Measurements from ENCODE around the gene TPM1.

TPM1 gene

DNA sequence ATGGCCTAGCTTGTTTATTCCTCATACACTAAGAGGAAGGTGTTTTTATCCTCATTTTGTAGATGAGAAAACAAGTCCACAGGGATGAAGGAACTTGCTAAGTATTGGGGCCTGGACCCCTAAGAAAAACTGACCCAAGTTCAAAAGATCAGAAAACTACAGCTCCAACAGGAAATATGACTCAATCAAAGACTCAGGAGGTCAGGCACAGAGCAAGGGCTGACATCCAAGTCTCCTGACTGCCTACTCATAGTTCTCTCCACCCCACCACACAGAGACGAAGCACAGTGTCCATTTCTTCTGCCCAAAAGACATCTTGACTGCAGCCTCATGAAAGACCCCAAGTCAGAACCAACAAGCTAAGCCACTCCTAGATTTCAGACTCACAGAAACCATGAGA, 26.9 kb upstream of the TPM1 start:
- 80% methylated on average over 1 of the region's 1 CpG for WGBS (ENCODE audit: insufficient coverage)
- H3K4me1 ChIP-seq (ENCODE audit: control extremely low read depth in 1 of 4, control insufficient read depth in 4 of 4, insufficient read depth in 4 of 4, low read length in 3 of 4) = no peaks in the 10 kb centered on the region
- no peak for DNase-seq
- ChIA-PET CTCF (interaction anchor here (0.5 kb wide), 1 partner anchor 70 kb away, joined by 3 read pairs; no protein-coding TSS in a partner anchor), POLR2A (no interaction called here)
- H3K4me3 ChIP-seq (ENCODE audit: control insufficient read depth in 1 of 7, extremely low read depth in 1 of 7, insufficient read depth in 4 of 7, low read depth in 2 of 7, low read length in 6 of 7) = no peak overlapping the region
- no peaks in the 10 kb centered on the region for H3K36me3 ChIP-seq (ENCODE audit: control insufficient read depth in 4 of 4, insufficient read depth in 4 of 4, low read length in 3 of 4)
- H3K27me3 ChIP-seq (replicated peaks in 2 of 5; ENCODE audit: control insufficient read depth in 4 of 5, insufficient read depth in 5 of 5, low read length in 4 of 5) = peaks cover 0 to 2% (median 0%) of the 10 kb centered on the region in 5 experiments
- no peak overlapping the region for H3K27ac ChIP-seq (ENCODE audit: insufficient read depth in 1 of 2, low read depth in 1 of 2, low read length in 2 of 2, poor library complexity in 1 of 2, severe bottlenecking in 2 of 2)
- H3K9me3 ChIP-seq (ENCODE audit: control extremely low read depth in 1 of 5, control insufficient read depth in 4 of 5, insufficient read depth in 2 of 5, low read depth in 1 of 5, low read length in 4 of 5) = peaks cover 0 to 4% (median 0%) of the 10 kb centered on the region in 5 experiments

DNA sequence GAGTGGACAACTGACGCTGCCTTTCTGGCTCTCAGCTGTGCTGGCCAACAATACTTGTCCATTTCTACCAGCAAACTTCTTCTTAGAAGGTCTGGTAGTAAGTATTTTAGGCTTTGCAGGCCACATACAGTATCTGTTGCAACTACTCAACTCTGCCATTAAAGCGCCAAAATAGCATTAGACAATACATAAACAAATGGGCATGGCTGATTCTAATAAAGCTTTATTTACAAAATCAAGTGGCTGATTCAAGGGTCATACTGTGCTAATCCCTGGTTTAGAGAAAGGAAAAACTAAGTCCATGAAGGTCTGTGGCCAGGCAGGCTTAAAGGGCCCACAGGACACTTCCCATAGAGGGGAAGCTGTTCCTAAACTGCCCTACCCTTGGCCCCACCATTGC, 26.3 kb upstream of the TPM1 start:
- Histone ChIP-seq H3K27ac (ENCODE audit: insufficient read depth in 1 of 2, low read depth in 1 of 2, low read length in 2 of 2, poor library complexity in 1 of 2, severe bottlenecking in 2 of 2) (no peak overlapping the region), H3K36me3 (ENCODE audit: control insufficient read depth in 4 of 4, insufficient read depth in 4 of 4, low read length in 3 of 4) (no peaks in the 10 kb centered on the region), H3K9me3 (ENCODE audit: control extremely low read depth in 1 of 5, control insufficient read depth in 4 of 5, insufficient read depth in 2 of 5, low read depth in 1 of 5, low read length in 4 of 5) (peaks cover 0 to 4% (median 0%) of the 10 kb centered on the region in 5 experiments), H3K4me1 (ENCODE audit: control extremely low read depth in 1 of 4, control insufficient read depth in 4 of 4, insufficient read depth in 4 of 4, low read length in 3 of 4) (no peaks in the 10 kb centered on the region), H3K4me3 (ENCODE audit: control insufficient read depth in 1 of 7, extremely low read depth in 1 of 7, insufficient read depth in 4 of 7, low read depth in 2 of 7, low read length in 6 of 7) (no peak overlapping the region), H3K27me3 (replicated peaks in 2 of 5; ENCODE audit: control insufficient read depth in 4 of 5, insufficient read depth in 5 of 5, low read length in 4 of 5) (peaks cover 0 to 2% (median 0%) of the 10 kb centered on the region in 5 experiments)
- POLR2A ChIA-PET = no interaction called here
- CTCF ChIA-PET = no interaction called here
- DNase-seq = no peak
- WGBS (ENCODE audit: insufficient coverage) = no CpG with 5 or more reads among the region's 2 CpGs

GRCh38 chr15:63018639-63019038, 23.9 kb upstream of the TPM1 start:
- ChIA-PET POLR2A (no interaction called here), CTCF (no interaction called here)
- Histone ChIP-seq H3K27ac (ENCODE audit: insufficient read depth in 1 of 2, low read depth in 1 of 2, low read length in 2 of 2, poor library complexity in 1 of 2, severe bottlenecking in 2 of 2) (no peak overlapping the region), H3K9me3 (ENCODE audit: control extremely low read depth in 1 of 5, control insufficient read depth in 4 of 5, insufficient read depth in 2 of 5, low read depth in 1 of 5, low read length in 4 of 5) (peaks cover 0 to 4% (median 0%) of the 10 kb centered on the region in 5 experiments), H3K27me3 (replicated peaks in 2 of 5; ENCODE audit: control insufficient read depth in 4 of 5, insufficient read depth in 5 of 5, low read length in 4 of 5) (peaks cover 0 to 5% (median 0%) of the 10 kb centered on the region in 5 experiments), H3K36me3 (ENCODE audit: control insufficient read depth in 4 of 4, insufficient read depth in 4 of 4, low read length in 3 of 4) (no peaks in the 10 kb centered on the region), H3K4me1 (ENCODE audit: control extremely low read depth in 1 of 4, control insufficient read depth in 4 of 4, insufficient read depth in 4 of 4, low read length in 3 of 4) (no peaks in the 10 kb centered on the region), H3K4me3 (ENCODE audit: control insufficient read depth in 1 of 7, extremely low read depth in 1 of 7, insufficient read depth in 4 of 7, low read depth in 2 of 7, low read length in 6 of 7) (no peak overlapping the region)
- DNase-seq = no peak
- WGBS (ENCODE audit: insufficient coverage) = 100% methylated on average over 1 of the region's 1 CpG

DNA sequence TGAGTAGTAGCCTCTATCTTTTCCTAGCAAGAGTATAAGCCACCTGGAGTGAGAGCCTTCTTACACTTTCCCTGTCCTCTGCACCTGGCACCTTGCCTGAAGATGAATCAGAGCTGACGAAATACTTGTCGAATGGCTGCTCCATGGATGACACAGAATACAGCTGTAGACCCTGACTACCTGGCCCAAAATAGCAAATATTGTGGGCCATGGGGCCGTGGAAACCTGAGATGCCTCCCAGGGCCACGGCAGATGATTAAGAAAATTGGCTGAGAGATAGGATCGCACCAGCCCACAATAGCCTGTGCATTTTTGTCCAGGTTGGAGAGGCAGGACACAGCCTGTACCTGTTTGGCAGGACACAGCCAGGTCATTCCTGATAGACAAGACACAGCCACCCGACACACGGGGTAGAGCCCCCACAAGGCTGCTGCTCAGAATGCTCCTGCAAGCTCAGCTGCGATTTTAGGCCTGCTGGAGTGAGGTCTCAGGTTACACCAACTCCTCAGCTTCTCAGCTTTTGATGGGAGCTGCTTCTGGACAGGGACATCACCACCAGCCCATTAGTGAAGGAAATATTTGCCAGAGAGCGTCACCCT, 22.9 kb upstream of the TPM1 start:
- CTCF ChIA-PET = no interaction called here
- Histone ChIP-seq H3K36me3 (ENCODE audit: control insufficient read depth in 4 of 4, insufficient read depth in 4 of 4, low read length in 3 of 4) (no peaks in the 10 kb centered on the region), H3K27me3 (replicated peaks in 2 of 5; ENCODE audit: control insufficient read depth in 4 of 5, insufficient read depth in 5 of 5, low read length in 4 of 5) (peaks cover 0 to 5% (median 0%) of the 10 kb centered on the region in 5 experiments), H3K27ac (ENCODE audit: insufficient read depth in 1 of 2, low read depth in 1 of 2, low read length in 2 of 2, poor library complexity in 1 of 2, severe bottlenecking in 2 of 2) (no peak overlapping the region), H3K4me1 (ENCODE audit: control extremely low read depth in 1 of 4, control insufficient read depth in 4 of 4, insufficient read depth in 4 of 4, low read length in 3 of 4) (no peaks in the 10 kb centered on the region), H3K9me3 (ENCODE audit: control extremely low read depth in 1 of 5, control insufficient read depth in 4 of 5, insufficient read depth in 2 of 5, low read depth in 1 of 5, low read length in 4 of 5) (peaks cover 0 to 4% (median 0%) of the 10 kb centered on the region in 5 experiments), H3K4me3 (ENCODE audit: control insufficient read depth in 1 of 7, extremely low read depth in 1 of 7, insufficient read depth in 4 of 7, low read depth in 2 of 7, low read length in 6 of 7) (no peak overlapping the region)
- WGBS (ENCODE audit: insufficient coverage) = 78% methylated on average over 9 of the region's 9 CpGs
- POLR2A ChIA-PET = no interaction called here
- DNase-seq = no peak

GRCh38 chr15:63020128-63020527, 22.4 kb upstream of the TPM1 start:
- Histone ChIP-seq H3K27ac (ENCODE audit: insufficient read depth in 1 of 2, low read depth in 1 of 2, low read length in 2 of 2, poor library complexity in 1 of 2, severe bottlenecking in 2 of 2) (no peak overlapping the region), H3K36me3 (ENCODE audit: control insufficient read depth in 4 of 4, insufficient read depth in 4 of 4, low read length in 3 of 4) (no peaks in the 10 kb centered on the region), H3K9me3 (ENCODE audit: control extremely low read depth in 1 of 5, control insufficient read depth in 4 of 5, insufficient read depth in 2 of 5, low read depth in 1 of 5, low read length in 4 of 5) (peaks cover 0 to 4% (median 0%) of the 10 kb centered on the region in 5 experiments), H3K4me1 (ENCODE audit: control extremely low read depth in 1 of 4, control insufficient read depth in 4 of 4, insufficient read depth in 4 of 4, low read length in 3 of 4) (no peaks in the 10 kb centered on the region), H3K27me3 (replicated peaks in 2 of 5; ENCODE audit: control insufficient read depth in 4 of 5, insufficient read depth in 5 of 5, low read length in 4 of 5) (peaks cover 0 to 5% (median 0%) of the 10 kb centered on the region in 5 experiments), H3K4me3 (ENCODE audit: control insufficient read depth in 1 of 7, extremely low read depth in 1 of 7, insufficient read depth in 4 of 7, low read depth in 2 of 7, low read length in 6 of 7) (no peak overlapping the region)
- POLR2A ChIA-PET = no interaction called here
- CTCF ChIA-PET = no interaction called here
- whole genome bisulfite sequencing (ENCODE audit: insufficient coverage) = 100% methylated on average over 1 of the region's 3 CpGs
- no peak for DNase-seq

GRCh38 chr15:63020759-63021430, 21.7 kb upstream of the TPM1 start:
- Histone ChIP-seq H3K27ac (ENCODE audit: insufficient read depth in 1 of 2, low read depth in 1 of 2, low read length in 2 of 2, poor library complexity in 1 of 2, severe bottlenecking in 2 of 2) (no peak overlapping the region), H3K27me3 (replicated peaks in 2 of 5; ENCODE audit: control insufficient read depth in 4 of 5, insufficient read depth in 5 of 5, low read length in 4 of 5) (peaks cover 0 to 5% (median 0%) of the 10 kb centered on the region in 5 experiments), H3K36me3 (ENCODE audit: control insufficient read depth in 4 of 4, insufficient read depth in 4 of 4, low read length in 3 of 4) (no peaks in the 10 kb centered on the region), H3K4me3 (ENCODE audit: control insufficient read depth in 1 of 7, extremely low read depth in 1 of 7, insufficient read depth in 4 of 7, low read depth in 2 of 7, low read length in 6 of 7) (no peak overlapping the region), H3K9me3 (ENCODE audit: control extremely low read depth in 1 of 5, control insufficient read depth in 4 of 5, insufficient read depth in 2 of 5, low read depth in 1 of 5, low read length in 4 of 5) (peaks cover 0 to 4% (median 0%) of the 10 kb centered on the region in 5 experiments), H3K4me1 (ENCODE audit: control extremely low read depth in 1 of 4, control insufficient read depth in 4 of 4, insufficient read depth in 4 of 4, low read length in 3 of 4) (no peaks in the 10 kb centered on the region)
- ChIA-PET POLR2A (no interaction called here), CTCF (no interaction called here)
- no peak for DNase-seq
- 78% methylated on average over 5 of the region's 7 CpGs for WGBS (ENCODE audit: insufficient coverage)

DNA sequence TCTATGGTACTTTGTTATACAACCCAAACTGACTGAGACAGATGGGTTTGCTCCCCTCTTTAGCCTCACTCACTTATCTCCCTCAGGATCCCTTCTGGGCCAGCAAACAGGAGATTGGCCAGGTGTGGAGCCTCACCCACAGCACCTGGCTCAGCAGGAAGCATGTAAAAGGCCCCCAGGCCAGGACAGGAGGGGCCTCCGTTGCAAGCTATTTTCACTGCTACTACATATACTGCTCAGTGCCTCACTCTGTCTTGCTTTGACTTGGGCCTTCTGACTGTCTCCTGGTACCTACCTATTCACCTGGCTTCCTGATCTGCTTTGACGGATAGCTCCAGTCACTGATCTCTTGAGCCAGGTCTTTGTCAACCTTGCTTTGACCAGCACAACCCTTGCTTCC, 20.4 kb upstream of the TPM1 start:
- ChIA-PET POLR2A (no interaction called here), CTCF (no interaction called here)
- no peak overlapping the region for H3K4me3 ChIP-seq (ENCODE audit: control insufficient read depth in 1 of 7, extremely low read depth in 1 of 7, insufficient read depth in 4 of 7, low read depth in 2 of 7, low read length in 6 of 7)
- WGBS (ENCODE audit: insufficient coverage) = 100% methylated on average over 2 of the region's 2 CpGs
- peaks cover 0 to 4% (median 0%) of the 10 kb centered on the region in 5 experiments for H3K9me3 ChIP-seq (ENCODE audit: control extremely low read depth in 1 of 5, control insufficient read depth in 4 of 5, insufficient read depth in 2 of 5, low read depth in 1 of 5, low read length in 4 of 5)
- no peak for DNase-seq
- no peaks in the 10 kb centered on the region for H3K36me3 ChIP-seq (ENCODE audit: control insufficient read depth in 4 of 4, insufficient read depth in 4 of 4, low read length in 3 of 4)
- no peak overlapping the region for H3K27ac ChIP-seq (ENCODE audit: insufficient read depth in 1 of 2, low read depth in 1 of 2, low read length in 2 of 2, poor library complexity in 1 of 2, severe bottlenecking in 2 of 2)
- peaks cover 0 to 3% (median 0%) of the 10 kb centered on the region in 5 experiments for H3K27me3 ChIP-seq (replicated peaks in 2 of 5; ENCODE audit: control insufficient read depth in 4 of 5, insufficient read depth in 5 of 5, low read length in 4 of 5)
- no peaks in the 10 kb centered on the region for H3K4me1 ChIP-seq (ENCODE audit: control extremely low read depth in 1 of 4, control insufficient read depth in 4 of 4, insufficient read depth in 4 of 4, low read length in 3 of 4)
